HCT116 (cell line): ENCODE results near the gene PCDH18. TPM values are rescaled to one million over a fixed set of nuclear protein-coding genes. Genes with fewer than 3 reads are reported as not detected.

Source experiments
- ATAC-seq: fragments of 200-7000 bp; cut with Tn5 transposase; 2 replicates; pipeline ENCODE4 v1.9.1; 2020; ENCODE audit warnings: mild to moderate bottlenecking, moderate library complexity
- BruUV-seq: library from RNA; stranded (reverse); fragments of 400-500 nt; replicated peaks from 2 replicates; lab custom pipeline; 2021; lab: Mats Ljungman, UMichigan
- CTCF ChIA-PET: fragments of 300-600 bp; sonication (Branson Sonifier 250); formaldehyde crosslinking; loops from one replicate; lab custom pipeline; 2021; ENCODE audit warnings: antibody characterized with exemption; lab: Charles Lee
- POLR2A ChIA-PET: fragments of 300-600, 350-600 bp; sonication (Branson Sonifier 250); formaldehyde crosslinking; loops from one replicate; lab custom pipeline; 2021; ENCODE audit warnings: antibody characterized with exemption; lab: Charles Lee
- RAD21 ChIA-PET, 2 experiments: fragments of 300-600 bp; sonication (Branson Sonifier 250); formaldehyde crosslinking; loops; one replicate each; lab custom pipeline; 2023; ENCODE audit warnings: low total read pairs in 2 of 2; ENCODE audit not compliant: uncharacterized antibody in 2 of 2, unreplicated experiment in 2 of 2, low non-redundant PET in 1 of 2; lab: Charles Lee
- DNase-seq: peaks from one replicate; pipeline ENCODE4 v3.0.0-alpha.2; 2010; ENCODE audit warnings: low read depth, low spot score
- H2AFZ ChIP-seq: fragments of 200-600 bp; shearing (Covaris generic), sonication (generic); 2 replicates; pipeline ENCODE4 v1.6.1; 2017; ENCODE audit warnings: low read depth, mixed run types, mixed read lengths, antibody characterized with exemption, low read length; ENCODE audit not compliant: poor library complexity, severe bottlenecking
- H3K27ac ChIP-seq: 2 replicates; pipeline ENCODE4 v1.5.1; 2012; ENCODE audit warnings: low read depth, low read length
- H3K27me3 ChIP-seq: fragments of 200-600 bp; sonication (generic); 2 replicates; pipeline ENCODE4 v1.6.1; 2016; ENCODE audit warnings: mixed run types, low read length, mixed read lengths; ENCODE audit not compliant: insufficient read depth
- H3K36me3 ChIP-seq, 2 experiments: fragments of 200-500 bp in 1 of 2; fragments of 200-600 bp in 1 of 2; sonication (Bioruptor generic) in 1 of 2; sonication (generic) in 1 of 2; 2 replicates each; pipeline versions ENCODE4 v1.5.1 to v1.6.1; 2014 to 2016; ENCODE audit warnings: low read length in 2 of 2, inconsistent platforms in 1 of 2, mixed read lengths in 1 of 2, mixed run types in 1 of 2; ENCODE audit not compliant: insufficient read depth in 2 of 2, control insufficient read depth in 1 of 2
- H3K4me1 ChIP-seq, 2 experiments: fragments of 200-600 bp in 1 of 2; sonication (generic) in 1 of 2; 2 replicates each; pipeline versions ENCODE4 v1.5.1 to v1.6.1; 2012 to 2017; ENCODE audit warnings: low read length in 2 of 2, inconsistent platforms in 1 of 2, mild to moderate bottlenecking in 1 of 2, mixed read lengths in 1 of 2, mixed run types in 1 of 2, moderate library complexity in 1 of 2; ENCODE audit not compliant: insufficient read depth in 2 of 2, control insufficient read depth in 1 of 2
- H3K4me2 ChIP-seq: fragments of 200-600 bp; sonication (generic); 2 replicates; pipeline ENCODE4 v1.6.1; 2017; ENCODE audit warnings: mixed run types, low read length, mixed read lengths
- H3K4me3 ChIP-seq, 2 experiments: fragments of 200-600 bp in 1 of 2; sonication (generic) in 1 of 2; replicated peaks in 1 of 2; 2 replicates each; pipeline ENCODE4 v1.5.1; 2011 to 2016; ENCODE audit warnings: low read length in 2 of 2, control low read depth in 1 of 2, low read depth in 1 of 2, mild to moderate bottlenecking in 1 of 2, mixed read lengths in 1 of 2, mixed run types in 1 of 2
- H3K79me2 ChIP-seq: fragments of 200-600 bp; sonication (generic); 2 replicates; pipeline ENCODE4 v1.6.1; 2017; ENCODE audit warnings: mild to moderate bottlenecking, mixed run types, low read length, moderate library complexity, mixed read lengths; ENCODE audit not compliant: insufficient read depth
- H3K9ac ChIP-seq: fragments of 200-600 bp; sonication (generic); 2 replicates; pipeline ENCODE4 v1.6.1; 2016; ENCODE audit warnings: low read length, mixed read lengths
- H3K9me2 ChIP-seq: fragments of 200-600 bp; sonication (generic), shearing (Covaris generic); 2 replicates; pipeline ENCODE4 v1.6.1; 2017; ENCODE audit warnings: mixed run types, mild to moderate bottlenecking, moderate library complexity; ENCODE audit not compliant: insufficient read depth
- H3K9me3 ChIP-seq, 2 experiments: fragments of 200-500 bp in 1 of 2; fragments of 200-600 bp in 1 of 2; sonication (Bioruptor generic) in 1 of 2; sonication (generic) in 1 of 2; 2 replicates each; pipeline ENCODE4 v1.6.1; 2014 to 2017; ENCODE audit warnings: low read length in 2 of 2, mixed read lengths in 2 of 2, inconsistent platforms in 1 of 2, low read depth in 1 of 2, mild to moderate bottlenecking in 1 of 2, mixed run types in 1 of 2, moderate library complexity in 1 of 2; ENCODE audit not compliant: control insufficient read depth in 1 of 2, insufficient read depth in 1 of 2
- H4K20me1 ChIP-seq: fragments of 200-600 bp; sonication (generic), shearing (Covaris generic); 2 replicates; pipeline ENCODE4 v1.6.1; 2017; ENCODE audit warnings: mixed run types, mild to moderate bottlenecking, moderate library complexity; ENCODE audit not compliant: insufficient read depth
- ATF3 ChIP-seq: IDR thresholded peaks from 2 replicates; pipeline ENCODE4 v1.6.1; 2012
- CBX3 ChIP-seq: IDR thresholded peaks from 2 replicates; pipeline ENCODE4 v1.6.1; 2012; ENCODE audit warnings: low read depth
- CEBPB ChIP-seq: IDR thresholded peaks from 2 replicates; pipeline ENCODE4 v1.6.1; 2012; ENCODE audit warnings: low read depth
- CTCF ChIP-seq, 3 experiments: fragments of 200-600 bp in 1 of 3; sonication (generic) in 1 of 3; IDR thresholded peaks in 2 of 3; conservative IDR thresholded peaks in 1 of 3; 2 replicates each; pipeline ENCODE4 v1.5.1; 2012 to 2017; ENCODE audit warnings: low read depth in 2 of 3, low read length in 2 of 3, antibody characterized with exemption in 1 of 3, borderline replicate concordance in 1 of 3, control low read depth in 1 of 3, mild to moderate bottlenecking in 1 of 3, mixed read lengths in 1 of 3, mixed run types in 1 of 3, moderate library complexity in 1 of 3; ENCODE audit not compliant: insufficient read depth in 1 of 3
- EGR1 ChIP-seq: IDR thresholded peaks from 2 replicates; pipeline ENCODE4 v1.6.1; 2012; ENCODE audit warnings: low read depth
- ELF1 ChIP-seq: IDR thresholded peaks from 2 replicates; pipeline ENCODE4 v1.6.1; 2012; ENCODE audit warnings: low read depth, borderline replicate concordance
- EZH2phosphoT487 ChIP-seq: fragments of 200-600 bp; IDR thresholded peaks from 2 replicates; pipeline ENCODE4 v1.6.1; 2018; ENCODE audit warnings: antibody characterized with exemption, borderline replicate concordance
- JUND ChIP-seq: IDR thresholded peaks from 2 replicates; pipeline ENCODE4 v1.6.1; 2012
- POLR2A ChIP-seq: IDR thresholded peaks from 2 replicates; pipeline ENCODE4 v1.7.0; 2011; ENCODE audit warnings: borderline replicate concordance; ENCODE audit not compliant: insufficient read depth, insufficient read length; ENCODE audit errors: extremely low read depth
- POLR2AphosphoS5 ChIP-seq: IDR thresholded peaks from 2 replicates; pipeline ENCODE4 v1.6.1; 2011; ENCODE audit warnings: mild to moderate bottlenecking, low read depth, low read length, moderate library complexity
- RAD21 ChIP-seq: IDR thresholded peaks from 2 replicates; pipeline ENCODE4 v1.6.1; 2012; ENCODE audit warnings: low read depth, mild to moderate bottlenecking
- SIN3A ChIP-seq: IDR thresholded peaks from 2 replicates; pipeline ENCODE4 v1.6.1; 2012; ENCODE audit warnings: low read depth
- SP1 ChIP-seq: IDR thresholded peaks from 2 replicates; pipeline ENCODE4 v1.6.1; 2012; ENCODE audit warnings: low read depth
- YY1 ChIP-seq: IDR thresholded peaks from 2 replicates; pipeline ENCODE4 v1.6.1; 2011; ENCODE audit warnings: low read length, low read depth, moderate library complexity, mild to moderate bottlenecking; ENCODE audit not compliant: insufficient replicate concordance; ENCODE audit errors: extremely low read depth
- ZBTB33 ChIP-seq: IDR thresholded peaks from 2 replicates; pipeline ENCODE4 v1.6.1; 2011; ENCODE audit warnings: mild to moderate bottlenecking, low read length, moderate library complexity; ENCODE audit not compliant: insufficient replicate concordance; ENCODE audit errors: extremely low read depth
- ZNF274 ChIP-seq: fragments of 200-500 bp; sonication (Bioruptor generic); IDR thresholded peaks from 2 replicates; pipeline ENCODE4 v1.6.1; 2014; ENCODE audit warnings: mild to moderate bottlenecking, low read depth, low read length, inconsistent platforms
- intact Hi-C: fragments of 100-400 bp; cut with micrococcal nuclease; formaldehyde crosslinking; loops from 2 replicates; pipeline ENCODE4 v1.10.0; 2022
- total RNA-seq: library from RNA; stranded (reverse); gene quantifications from one replicate; pipeline ENCODE4 v1.2.1, GENCODE V29; 2021; ENCODE audit not compliant: unreplicated experiment
- TF ChIP-seq, protein P1 (sequence below): IDR thresholded peaks from 2 replicates; pipeline ENCODE4 v1.6.1; 2012

Gene PCDH18
- total RNA-seq, 1 experiment from 2014 or later, result 0.17 TPM

DNA sequence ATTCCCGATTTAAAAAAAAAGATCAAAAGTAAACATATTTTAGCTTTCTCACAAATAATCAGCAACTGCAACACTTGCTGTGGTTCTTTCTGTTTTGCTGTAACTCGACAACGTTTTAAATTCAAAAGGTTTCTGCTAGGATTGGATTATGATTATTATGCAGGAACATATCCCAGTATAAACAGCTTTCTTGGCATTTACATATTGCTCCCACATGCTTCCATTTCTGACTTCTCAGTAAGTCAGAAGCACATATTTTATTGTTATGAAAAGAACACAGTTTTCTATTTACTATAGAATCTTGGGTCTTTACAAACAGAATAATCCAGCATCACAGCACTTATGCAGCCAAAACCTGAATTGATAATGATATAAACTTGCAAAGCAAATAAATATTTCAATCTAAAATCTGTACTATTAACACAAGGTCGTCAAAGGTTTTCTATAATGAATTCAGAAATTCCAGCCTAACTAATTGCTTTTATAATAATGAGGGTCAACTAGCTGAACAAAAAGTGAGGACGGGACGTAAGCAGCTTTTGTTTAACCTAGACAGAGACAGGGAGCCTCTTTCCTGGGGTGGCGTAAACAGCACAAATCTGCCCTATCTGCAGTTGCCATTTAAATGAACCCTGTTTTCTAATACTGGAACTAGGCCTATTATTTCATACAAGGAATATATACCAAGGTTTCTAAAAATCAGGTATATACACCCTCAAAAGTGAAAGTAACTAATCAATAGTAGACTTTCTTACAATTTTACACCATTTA lies 9.8 kb upstream of the PCDH18 start:
- ChIA-PET CTCF (no interaction called here), POLR2A (no interaction called here), RAD21 (no interaction called here)
- BruUV-seq, result no TSS peak
- Histone ChIP-seq H3K27ac (no peak overlapping the region), H3K36me3 (no peaks in the 10 kb centered on the region), H3K9me2 (no peaks in the 10 kb centered on the region), H3K4me3 (no peak overlapping the region), H4K20me1 (no peaks in the 10 kb centered on the region), H3K4me2 (no peak overlapping the region), H2AFZ (no peak overlapping the region), H3K9ac (no peak overlapping the region), H3K79me2 (no peaks in the 10 kb centered on the region), H3K4me1 (peaks cover 0 to 6% of the 10 kb centered on the region in 2 experiments; a peak in 2 of 4 replicates), H3K9me3 (no peaks in the 10 kb centered on the region), H3K27me3 (no peaks in the 10 kb centered on the region)
- no peak for TF ChIP-seq SIN3A
- TF ChIP-seq POLR2A, result no peak
- TF ChIP-seq RAD21, result no peak
- ATAC-seq (no peak), DNase-seq (no peak)
- intact Hi-C loops, result no loop called here

GRCh38 chr4:137541181-137541580 lies 8.9 kb upstream of the PCDH18 start:
- Histone ChIP-seq H3K4me3 (no peak overlapping the region), H3K79me2 (no peaks in the 10 kb centered on the region), H4K20me1 (no peaks in the 10 kb centered on the region), H3K27ac (no peak overlapping the region), H3K9ac (no peak overlapping the region), H3K27me3 (no peaks in the 10 kb centered on the region), H3K4me2 (no peak overlapping the region), H3K9me3 (no peaks in the 10 kb centered on the region), H3K4me1 (peaks cover 0 to 6% of the 10 kb centered on the region in 2 experiments; a peak in 2 of 4 replicates), H3K9me2 (no peaks in the 10 kb centered on the region), H2AFZ (no peak overlapping the region), H3K36me3 (no peaks in the 10 kb centered on the region)
- ChIA-PET CTCF (no interaction called here), POLR2A (no interaction called here), RAD21 (no interaction called here)
- DNase-seq (no peak), ATAC-seq (no peak)
- TF ChIP-seq SP1 (no peak), POLR2AphosphoS5 (no peak), CEBPB (no peak), JUND (no peak), CTCF (IDR thresholded peaks at IDR 0.05 in 2 of 3, conservative IDR thresholded peaks at IDR 0.05 in 1 of 3; ENCODE audit: borderline replicate concordance in 1 of 3, insufficient read depth in 1 of 3, low read depth in 2 of 3, low read length in 2 of 3) (no peak), ELF1 (no peak), EZH2phosphoT487 (no peak), EGR1 (no peak), YY1 (no peak), ZBTB33 (no peak), CBX3 (no peak), ZNF274 (no peak), ATF3 (no peak), SIN3A (no peak)
- TF ChIP-seq, protein P1, sequence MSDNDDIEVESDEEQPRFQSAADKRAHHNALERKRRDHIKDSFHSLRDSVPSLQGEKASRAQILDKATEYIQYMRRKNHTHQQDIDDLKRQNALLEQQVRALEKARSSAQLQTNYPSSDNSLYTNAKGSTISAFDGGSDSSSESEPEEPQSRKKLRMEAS, result no peak
- no TSS peak for BruUV-seq
- intact Hi-C loops, result no loop called here
